ENCODE measurements around the gene ADRA2C.

The ADRA2C gene

GRCh38 chr4:3807822-3808496 is 41.8 kb downstream of the ADRA2C start:
- H3K27ac ChIP-seq = no peak overlapping the region
- TF ChIP-seq CTCF (IDR thresholded peaks at IDR 0.05) (no peak), ZFX (IDR thresholded peaks at IDR 0.05; ENCODE audit: borderline replicate concordance) (no peak)

GRCh38 chr4:3808597-3808996 is 42.4 kb downstream of the ADRA2C start:
- TF ChIP-seq CTCF (IDR thresholded peaks at IDR 0.05) (no peak), ZFX (IDR thresholded peaks at IDR 0.05; ENCODE audit: borderline replicate concordance) (no peak)
- no peak overlapping the region for H3K27ac ChIP-seq

- TF ChIP-seq CTCF (IDR thresholded peaks at IDR 0.05) = no peak
- TF ChIP-seq ZFX (IDR thresholded peaks at IDR 0.05; ENCODE audit: borderline replicate concordance) = no peak
- no peak overlapping the region for H3K27ac ChIP-seq
Measured at GRCh38 chr4:3809028-3809427, 42.8 kb downstream of the ADRA2C start.

GRCh38 chr4:3809451-3810110 is 43.4 kb downstream of the ADRA2C start:
- TF ChIP-seq ZFX (IDR thresholded peaks at IDR 0.05; ENCODE audit: borderline replicate concordance) (no peak), CTCF (IDR thresholded peaks at IDR 0.05) (no peak)
- no peak overlapping the region for H3K27ac ChIP-seq

GRCh38 chr4:3810111-3810680 is 44.0 kb downstream of the ADRA2C start:
- no peak overlapping the region for H3K27ac ChIP-seq
- TF ChIP-seq CTCF (IDR thresholded peaks at IDR 0.05) = no peak
- TF ChIP-seq ZFX (IDR thresholded peaks at IDR 0.05; ENCODE audit: borderline replicate concordance) = no peak

GRCh38 chr4:3810796-3811485 is 44.8 kb downstream of the ADRA2C start:
- no peak for TF ChIP-seq CTCF (IDR thresholded peaks at IDR 0.05)
- no peak for TF ChIP-seq ZFX (IDR thresholded peaks at IDR 0.05; ENCODE audit: borderline replicate concordance)
- H3K27ac ChIP-seq = no peak overlapping the region
